H9 (cell line): Measurements from ENCODE around the gene OR5K1. TPM values are rescaled to one million over a fixed set of nuclear protein-coding genes. Genes with fewer than 3 reads are reported as not detected.

Source experiments
- DNase-seq: peaks from one replicate; pipeline ENCODE4 v3.0.0-alpha.2; 2017
- H2AFZ ChIP-seq: one replicate; pipeline ENCODE4 v1.6.1; 2013; ENCODE audit warnings: mild to moderate bottlenecking, low read length, control low read depth, moderate library complexity
- H2AK5ac ChIP-seq: 2 replicates; pipeline ENCODE4 v1.6.1; 2013; ENCODE audit warnings: low read length, control low read depth, mixed read lengths; ENCODE audit not compliant: insufficient read length
- H2BK120ac ChIP-seq: one replicate; pipeline ENCODE4 v1.6.1; 2013; ENCODE audit warnings: low read depth, mild to moderate bottlenecking, low read length, control low read depth, inconsistent platforms; ENCODE audit not compliant: poor library complexity, severe bottlenecking
- H2BK12ac ChIP-seq: 2 replicates; pipeline ENCODE4 v1.6.1; 2013; ENCODE audit warnings: low read length, control low read depth, mixed read lengths, low read depth; ENCODE audit not compliant: insufficient read length
- H2BK15ac ChIP-seq: 2 replicates; pipeline ENCODE4 v1.6.1; 2013; ENCODE audit warnings: low read depth, low read length, control low read depth
- H2BK20ac ChIP-seq: one replicate; pipeline ENCODE4 v1.6.1; 2013; ENCODE audit warnings: low read depth, mild to moderate bottlenecking, low read length, control low read depth, inconsistent platforms; ENCODE audit not compliant: poor library complexity, severe bottlenecking
- H2BK5ac ChIP-seq: 2 replicates; pipeline ENCODE4 v1.6.1; 2013; ENCODE audit warnings: low read length, control low read depth, mixed read lengths; ENCODE audit not compliant: insufficient read length
- H3K14ac ChIP-seq: 2 replicates; pipeline ENCODE4 v1.6.1; 2013; ENCODE audit warnings: low read length, control low read depth; ENCODE audit not compliant: insufficient read depth
- H3K18ac ChIP-seq: 2 replicates; pipeline ENCODE4 v1.6.1; 2013; ENCODE audit warnings: low read depth, mild to moderate bottlenecking, mixed read lengths, low read length, control low read depth; ENCODE audit not compliant: insufficient read length
- H3K23ac ChIP-seq: 2 replicates; pipeline ENCODE4 v1.6.1; 2013; ENCODE audit warnings: low read length, control low read depth, mixed read lengths, low read depth; ENCODE audit not compliant: insufficient read length
- H3K23me2 ChIP-seq: 2 replicates; pipeline ENCODE4 v1.6.1; 2013; ENCODE audit warnings: low read depth, mild to moderate bottlenecking, mixed read lengths, low read length, control low read depth; ENCODE audit not compliant: insufficient read length, poor library complexity, severe bottlenecking
- H3K27ac ChIP-seq: 2 replicates; pipeline ENCODE4 v1.5.1; 2013; ENCODE audit warnings: low read length, control low read depth, mixed read lengths, low read depth; ENCODE audit not compliant: insufficient read length
- H3K27me3 ChIP-seq: 2 replicates; pipeline ENCODE4 v1.6.1; 2013; ENCODE audit warnings: low read length, control low read depth, inconsistent platforms; ENCODE audit not compliant: insufficient read depth
- H3K4ac ChIP-seq: 2 replicates; pipeline ENCODE4 v1.6.1; 2013; ENCODE audit warnings: low read depth, mild to moderate bottlenecking, control low read depth, inconsistent platforms, low read length, moderate library complexity
- H3K4me1 ChIP-seq: 2 replicates; pipeline ENCODE4 v1.6.1; 2013; ENCODE audit warnings: low read length, control low read depth, inconsistent platforms; ENCODE audit not compliant: insufficient read depth
- H3K4me2 ChIP-seq: 2 replicates; pipeline ENCODE4 v1.6.1; 2013; ENCODE audit warnings: low read length, control low read depth, mixed read lengths; ENCODE audit not compliant: insufficient read length, insufficient read depth
- H3K56ac ChIP-seq: 2 replicates; pipeline ENCODE4 v1.6.1; 2013; ENCODE audit warnings: low read depth, mild to moderate bottlenecking, mixed read lengths, low read length, control low read depth; ENCODE audit not compliant: insufficient read length
- H3K79me1 ChIP-seq: 2 replicates; pipeline ENCODE4 v1.6.1; 2013; ENCODE audit warnings: low read depth, mild to moderate bottlenecking, moderate library complexity, low read length, control low read depth, inconsistent platforms; ENCODE audit not compliant: insufficient read depth, poor library complexity, severe bottlenecking
- H3K79me2 ChIP-seq: 2 replicates; pipeline ENCODE4 v1.6.1; 2013; ENCODE audit warnings: low read length, control low read depth, inconsistent platforms; ENCODE audit not compliant: insufficient read depth
- H3K9ac ChIP-seq: 2 replicates; pipeline ENCODE4 v1.6.1; 2013; ENCODE audit warnings: low read length, control low read depth, mixed read lengths; ENCODE audit not compliant: insufficient read length; ENCODE audit errors: extremely low read depth
- H3K9me3 ChIP-seq: one replicate; pipeline ENCODE4 v1.6.1; 2013; ENCODE audit warnings: low read depth, low read length, inconsistent platforms; ENCODE audit not compliant: control insufficient read depth
- H3T11ph ChIP-seq: one replicate; pipeline ENCODE4 v1.6.1; 2013; ENCODE audit warnings: mild to moderate bottlenecking, low read length, control low read depth, inconsistent platforms
- H4K20me1 ChIP-seq: one replicate; pipeline ENCODE4 v1.6.1; 2013; ENCODE audit not compliant: control insufficient read depth, insufficient read length, insufficient read depth
- H4K5ac ChIP-seq: 2 replicates; pipeline ENCODE4 v1.6.1; 2013; ENCODE audit warnings: low read depth, mild to moderate bottlenecking, mixed read lengths, low read length, control low read depth; ENCODE audit not compliant: insufficient read length
- H4K8ac ChIP-seq: replicated peaks from 2 replicates; pipeline ENCODE4 v1.6.1; 2013; ENCODE audit warnings: low read length, control low read depth, mixed read lengths, low read depth; ENCODE audit not compliant: insufficient read length
- H4K91ac ChIP-seq: 2 replicates; pipeline ENCODE4 v1.6.1; 2013; ENCODE audit warnings: low read depth, mild to moderate bottlenecking, moderate library complexity, mixed read lengths, low read length, control low read depth; ENCODE audit not compliant: insufficient read length
- H3K27ac Mint-ChIP-seq, 3 experiments: 2 replicates in 2 of 3; 3 replicates in 1 of 3; pipeline ENCODE4 v1.8.0; 2020 to 2021; ENCODE audit warnings: mixed read lengths in 3 of 3, mild to moderate bottlenecking in 1 of 3, moderate library complexity in 1 of 3
- H3K27me3 Mint-ChIP-seq: 2 replicates; pipeline ENCODE4 v1.8.0; 2021; ENCODE audit warnings: low read depth, mild to moderate bottlenecking, moderate library complexity, mixed read lengths
- H3K36me3 Mint-ChIP-seq, 3 experiments: 2 replicates in 2 of 3; 3 replicates in 1 of 3; pipeline ENCODE4 v1.8.0; 2020 to 2021; ENCODE audit warnings: low read depth in 3 of 3, mixed read lengths in 3 of 3; ENCODE audit not compliant: insufficient read depth in 1 of 3
- H3K4me1 Mint-ChIP-seq, 2 experiments: 2 replicates each; pipeline ENCODE4 v1.8.0; 2020; ENCODE audit warnings: mixed read lengths in 2 of 2
- H3K4me3 Mint-ChIP-seq, 2 experiments: 2 replicates in 1 of 2; 3 replicates in 1 of 2; pipeline ENCODE4 v1.8.0; 2020 to 2021; ENCODE audit warnings: mild to moderate bottlenecking in 2 of 2, mixed read lengths in 2 of 2, moderate library complexity in 1 of 2
- H3K9me3 Mint-ChIP-seq, 2 experiments: 2 replicates in 1 of 2; 3 replicates in 1 of 2; pipeline ENCODE4 v1.8.0; 2020; ENCODE audit warnings: mild to moderate bottlenecking in 2 of 2, mixed read lengths in 2 of 2, moderate library complexity in 1 of 2
- WGBS: extraction: QIAGEN DNeasy Blood & Tissue Kit; methylation state at CpG from one replicate; pipeline ENCODE4 v1.1.7; 2013; ENCODE audit warnings: missing lambda C conversion rate, low lambda C conversion rate, mixed read lengths; ENCODE audit not compliant: insufficient read length; ENCODE audit errors: extremely low coverage; 5-methylcytosine and 5-hydroxymethylcytosine counted together
- total RNA-seq: library from RNA; stranded (reverse); gene quantifications from 2 replicates; pipeline ENCODE4 v1.2.1, GENCODE V29; 2021
- TF ChIP-seq, protein P1 (sequence below): fragments of 200-600 bp; sonication (generic); conservative IDR thresholded peaks from 3 replicates; pipeline ENCODE4 v1.8.0; 2021; ENCODE audit warnings: antibody characterized with exemption, mild to moderate bottlenecking

OR5K1 gene
- total RNA-seq, 1 experiment from 2014 or later = not detected

DNA sequence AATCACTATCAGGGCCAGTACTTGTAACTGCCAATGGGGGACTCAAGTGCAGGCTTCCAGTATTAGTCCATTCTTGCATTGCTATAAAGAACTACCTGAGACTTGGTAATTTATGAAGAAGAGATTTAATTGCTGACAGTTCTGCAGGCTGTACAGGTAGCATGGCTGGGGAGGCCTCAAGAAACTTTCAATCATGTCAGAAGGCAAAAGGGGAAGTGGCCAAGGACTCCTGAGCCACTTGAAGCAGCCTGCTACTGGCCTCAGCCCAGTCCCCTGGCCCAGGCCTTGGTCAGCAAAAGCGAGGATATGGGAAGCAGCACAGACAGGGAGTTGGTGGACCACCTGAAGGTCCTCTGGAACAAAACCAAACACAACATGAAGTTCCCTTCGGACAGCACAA, 29.2 kb upstream of the OR5K1 start:
- Histone ChIP-seq H2BK20ac (no peak overlapping the region), H3K4me1 (no peaks in the 10 kb centered on the region), H3K14ac (peak overlapping the region; percentile 37; the same call in 1 of the 2 replicates), H2BK15ac (no peak overlapping the region), H3K79me2 (no peaks in the 10 kb centered on the region), H3K9ac (no peak overlapping the region), H4K20me1 (no peaks in the 10 kb centered on the region), H4K5ac (no peak overlapping the region), H3K27me3 (no peaks in the 10 kb centered on the region), H3K27ac (no peak overlapping the region), H3K23ac (no peak overlapping the region), H3K4me2 (no peak overlapping the region), H3T11ph (no peak overlapping the region), H3K18ac (no peak overlapping the region), H2BK120ac (no peak overlapping the region), H2BK5ac (no peak overlapping the region), H2AFZ (no peak overlapping the region), H3K23me2 (no peaks in the 10 kb centered on the region), H4K91ac (no peak overlapping the region), H4K8ac (no peak overlapping the region), H3K79me1 (no peaks in the 10 kb centered on the region), H3K9me3 (no peaks in the 10 kb centered on the region), H2BK12ac (no peak overlapping the region), H3K4ac (no peak overlapping the region), H3K56ac (no peak overlapping the region), H2AK5ac (no peak overlapping the region)
- WGBS = no CpG with 5 or more reads among the region's 2 CpGs
- no peak overlapping the region for H3K27ac Mint-ChIP-seq
- no peaks in the 10 kb centered on the region for H3K27me3 Mint-ChIP-seq
- TF ChIP-seq, protein P1, sequence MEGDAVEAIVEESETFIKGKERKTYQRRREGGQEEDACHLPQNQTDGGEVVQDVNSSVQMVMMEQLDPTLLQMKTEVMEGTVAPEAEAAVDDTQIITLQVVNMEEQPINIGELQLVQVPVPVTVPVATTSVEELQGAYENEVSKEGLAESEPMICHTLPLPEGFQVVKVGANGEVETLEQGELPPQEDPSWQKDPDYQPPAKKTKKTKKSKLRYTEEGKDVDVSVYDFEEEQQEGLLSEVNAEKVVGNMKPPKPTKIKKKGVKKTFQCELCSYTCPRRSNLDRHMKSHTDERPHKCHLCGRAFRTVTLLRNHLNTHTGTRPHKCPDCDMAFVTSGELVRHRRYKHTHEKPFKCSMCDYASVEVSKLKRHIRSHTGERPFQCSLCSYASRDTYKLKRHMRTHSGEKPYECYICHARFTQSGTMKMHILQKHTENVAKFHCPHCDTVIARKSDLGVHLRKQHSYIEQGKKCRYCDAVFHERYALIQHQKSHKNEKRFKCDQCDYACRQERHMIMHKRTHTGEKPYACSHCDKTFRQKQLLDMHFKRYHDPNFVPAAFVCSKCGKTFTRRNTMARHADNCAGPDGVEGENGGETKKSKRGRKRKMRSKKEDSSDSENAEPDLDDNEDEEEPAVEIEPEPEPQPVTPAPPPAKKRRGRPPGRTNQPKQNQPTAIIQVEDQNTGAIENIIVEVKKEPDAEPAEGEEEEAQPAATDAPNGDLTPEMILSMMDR = no peak
- no peak for DNase-seq
- H3K36me3 Mint-ChIP-seq = peaks cover 0 to 3% (median 0%) of the 10 kb centered on the region in 3 experiments; a peak in 1 of 7 replicates
- no peak overlapping the region for H3K4me3 Mint-ChIP-seq
- peaks cover 15 to 20% of the 10 kb centered on the region in 2 experiments; a peak in 4 of 5 replicates for H3K9me3 Mint-ChIP-seq
- H3K4me1 Mint-ChIP-seq = no peaks in the 10 kb centered on the region
